ENCODE data around the gene KRTAP2-1.
"Not testable (repeated sequence)": the region's sequence is repeated elsewhere in the genome, so short reads cannot be mapped to it uniquely, and the experiment has no call there.

Gene KRTAP2-1, protein sequence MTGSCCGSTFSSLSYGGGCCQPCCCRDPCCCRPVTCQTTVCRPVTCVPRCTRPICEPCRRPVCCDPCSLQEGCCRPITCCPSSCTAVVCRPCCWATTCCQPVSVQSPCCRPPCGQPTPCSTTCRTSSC

DNA sequence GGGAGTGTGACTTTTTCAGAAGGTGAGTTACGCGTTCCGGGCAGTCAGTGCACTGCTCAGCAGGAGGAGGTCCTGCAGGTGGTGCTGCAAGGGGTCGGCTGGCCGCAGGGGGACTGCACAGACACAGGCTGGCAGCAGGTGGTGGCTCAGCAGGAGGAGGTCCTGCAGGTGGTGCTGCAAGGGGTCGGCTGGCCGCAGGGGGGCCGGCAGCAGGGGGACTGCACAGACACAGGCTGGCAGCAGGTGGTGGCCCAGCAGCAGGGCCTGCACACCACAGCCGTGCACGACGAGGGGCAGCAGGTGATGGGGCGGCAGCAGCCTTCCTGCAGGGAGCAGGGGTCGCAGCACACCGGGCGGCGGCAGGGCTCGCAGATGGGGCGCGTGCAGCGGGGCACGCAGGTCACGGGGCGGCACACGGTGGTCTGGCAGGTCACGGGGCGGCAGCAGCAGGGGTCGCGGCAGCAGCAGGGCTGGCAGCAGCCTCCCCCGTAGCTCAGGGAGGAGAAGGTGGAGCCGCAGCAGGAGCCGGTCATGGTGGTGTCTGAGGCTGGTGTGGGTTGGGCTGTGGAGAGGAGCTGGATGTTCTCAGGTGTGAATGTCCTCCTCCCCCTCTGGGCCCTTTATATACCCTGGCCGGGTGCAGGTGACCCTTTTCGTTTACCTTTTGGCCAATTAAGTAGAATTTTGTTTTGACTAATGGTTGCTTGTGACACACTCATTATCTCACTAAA lies at the start of gene KRTAP2-1:
TSS of gene KRTAP2-1 (minus strand) at position 582 of the 731 bp plus-strand sequence. CDS start at position 533, 49 bp downstream.
- DNase-seq: not testable (repeated sequence)

DNA sequence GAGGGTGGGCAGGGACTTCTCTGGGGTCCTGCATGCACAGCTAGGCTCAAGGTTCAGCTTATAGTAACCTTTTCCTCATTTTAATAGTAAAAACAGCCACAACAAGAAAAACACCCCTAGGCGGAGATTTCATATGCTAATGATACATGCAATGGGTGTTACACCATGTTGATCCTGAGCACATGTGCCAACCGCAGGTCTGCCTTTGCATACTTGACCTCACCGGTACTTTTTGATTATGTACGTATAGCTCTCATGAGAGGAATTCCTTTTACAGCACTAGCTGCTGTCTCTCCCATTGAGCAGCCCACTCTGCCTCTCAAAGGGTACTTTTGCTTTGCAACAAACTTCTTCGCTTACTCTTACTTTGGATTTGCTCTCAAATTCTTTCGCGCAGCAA lies 48.9 kb upstream of the KRTAP2-1 start:
- DNase-seq: no peak

DNA sequence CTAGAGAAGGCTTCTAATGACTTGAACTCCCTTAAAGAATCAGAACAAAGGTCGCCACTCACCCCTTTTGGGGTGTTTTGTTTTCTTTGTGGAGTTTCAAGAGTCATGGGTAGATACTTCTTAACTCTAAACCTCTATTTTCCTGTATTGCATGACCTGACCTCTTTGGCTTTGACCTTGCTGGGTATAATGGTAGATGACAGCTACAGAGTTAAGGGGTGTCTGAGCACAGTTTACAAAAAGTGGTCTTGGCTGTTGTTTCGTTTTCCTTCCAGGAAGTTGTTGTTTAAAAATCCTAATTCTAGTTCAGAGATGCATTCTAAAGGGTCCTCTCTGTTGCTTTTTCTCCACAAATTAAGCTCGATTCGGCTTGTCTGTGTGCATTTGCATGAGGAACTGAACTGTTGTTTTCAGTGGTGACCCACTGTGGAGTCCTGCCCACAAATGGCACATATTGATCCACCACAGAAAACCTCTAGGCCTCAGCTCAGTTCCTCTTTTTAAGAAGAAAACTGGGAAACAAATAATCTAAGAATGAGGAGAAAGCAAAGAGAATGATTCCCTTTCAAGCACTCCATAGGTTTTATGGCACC lies 41.7 kb upstream of the KRTAP2-1 start:
- not testable (repeated sequence) for DNase-seq

GRCh38 chr17:41084100-41084856 lies 37.2 kb upstream of the KRTAP2-1 start, which contains the start of gene KRTAP4-7:
Gene KRTAP4-7 (plus strand): TSS chr17:41084150. CDS start chr17:41084207, 57 bp downstream.
- not testable (repeated sequence) for DNase-seq

- not testable (repeated sequence) for DNase-seq
These were observed 36.3 kb upstream of the KRTAP2-1 start for GRCh38 chr17:41083427-41083826.

GRCh38 chr17:41082626-41083025 lies 35.5 kb upstream of the KRTAP2-1 start:
- no peak for DNase-seq

GRCh38 chr17:41076788-41077187 lies 29.7 kb upstream of the KRTAP2-1 start:
- no peak for DNase-seq

- DNase-seq: no peak
These were observed 26.6 kb upstream of the KRTAP2-1 start for GRCh38 chr17:41073676-41074075.

DNA sequence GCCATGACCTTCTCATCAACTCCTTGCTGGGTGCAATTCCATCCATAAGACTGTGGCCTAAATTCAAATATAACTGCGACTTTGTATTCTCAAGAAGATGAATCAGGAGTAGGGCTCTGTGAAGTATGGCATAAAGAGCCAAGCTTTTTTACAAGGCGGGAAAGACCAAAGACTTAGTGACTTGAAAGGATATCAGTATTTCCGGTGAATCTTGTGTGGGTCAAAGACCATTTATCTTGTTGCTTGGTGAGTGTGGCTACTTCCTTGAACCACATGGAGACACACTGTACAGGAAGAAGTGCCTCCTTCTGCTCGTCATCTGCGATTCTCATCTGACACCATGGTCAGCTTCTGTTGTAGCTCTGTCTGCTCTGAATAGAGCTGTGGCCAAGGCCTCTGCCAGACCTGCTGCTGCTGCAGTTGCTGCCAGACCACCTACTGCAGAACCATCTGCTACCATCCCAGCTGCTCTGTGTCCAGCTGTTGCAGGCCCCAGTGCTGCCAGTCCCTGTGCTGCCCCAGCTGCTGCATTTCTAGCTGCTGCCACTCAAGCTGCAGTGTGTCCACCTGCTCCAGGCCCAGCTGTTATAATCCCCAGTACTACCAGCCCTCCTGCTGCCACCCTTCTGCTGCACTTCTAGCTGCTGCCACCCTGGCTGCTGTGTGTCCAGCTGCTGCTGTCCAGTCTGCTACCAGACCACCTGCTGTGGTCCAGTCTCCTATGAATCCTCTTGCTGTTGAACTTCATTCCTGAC lies 24.7 kb upstream of the KRTAP2-1 start:
- DNase-seq: no peak

- no peak for DNase-seq
These were observed 21.9 kb upstream of the KRTAP2-1 start for GRCh38 chr17:41069031-41069430.

GRCh38 chr17:41067281-41067680 lies 20.2 kb upstream of the KRTAP2-1 start:
- DNase-seq: no peak

DNA sequence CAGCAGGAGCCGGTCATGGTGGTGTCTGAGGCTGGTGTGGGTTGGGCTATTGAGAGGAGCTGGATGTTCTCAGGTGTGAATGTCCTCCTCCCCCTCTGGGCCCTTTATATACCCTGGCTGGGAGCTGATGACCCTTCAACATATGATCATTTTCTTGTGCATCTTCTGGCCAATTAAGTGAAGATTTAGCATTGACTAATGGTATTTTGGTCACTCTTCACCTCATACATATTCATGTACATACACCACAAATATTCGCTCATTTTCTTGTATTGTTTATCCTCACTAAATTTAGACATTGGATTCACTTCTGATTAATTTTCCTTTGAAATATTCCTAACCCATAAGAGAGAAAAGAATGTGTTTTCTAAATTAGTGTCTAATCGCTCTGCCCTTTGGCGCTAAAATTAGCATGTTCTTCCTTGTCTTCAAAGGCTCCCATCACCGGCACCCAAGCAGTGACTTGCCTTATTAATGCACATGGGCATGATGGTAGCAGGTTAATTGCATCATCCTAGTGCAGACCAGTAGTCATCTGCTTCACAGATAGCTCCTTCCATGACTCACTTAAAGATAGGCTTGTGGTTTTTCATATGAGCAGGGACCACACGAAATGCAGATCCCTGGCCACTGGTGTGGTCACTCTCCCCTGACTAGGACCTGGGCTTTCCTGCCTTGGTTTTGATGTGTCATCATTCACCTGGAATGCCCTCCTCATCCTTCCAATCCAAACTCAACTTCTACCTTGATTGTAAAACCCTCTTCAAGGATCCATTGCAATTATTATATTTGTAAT lies 18.9 kb upstream of the KRTAP2-1 start, which contains the start of gene KRTAP2-4:
TSS of gene KRTAP2-4 (minus strand) at position 51 of the 796 bp plus-strand sequence. CDS start at position 17, 34 bp downstream.
- DNase-seq: no peak

GRCh38 chr17:41065016-41065689 lies 18.0 kb upstream of the KRTAP2-1 start:
- DNase-seq: not testable (repeated sequence)

DNA sequence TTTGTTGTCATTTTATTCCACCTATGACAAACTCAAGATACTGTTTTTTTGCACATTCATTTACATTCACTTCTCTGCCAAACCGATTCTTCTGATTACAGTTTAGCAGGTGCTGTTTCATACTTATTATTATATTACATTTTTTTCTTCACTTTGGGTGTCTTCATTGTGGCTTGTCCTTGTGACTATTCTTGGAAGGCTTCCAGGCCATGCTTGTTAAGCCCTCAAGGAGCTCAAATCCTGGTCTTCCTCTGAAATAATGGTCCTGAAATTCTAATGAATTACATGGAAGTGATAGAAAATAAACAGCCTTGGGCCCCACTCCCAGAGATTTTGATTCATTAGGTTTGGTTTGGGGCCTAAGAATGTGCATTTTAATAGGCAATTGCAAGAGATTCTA lies 17.2 kb upstream of the KRTAP2-1 start:
- DNase-seq: no peak

- no peak for DNase-seq
These were observed 16.3 kb upstream of the KRTAP2-1 start for GRCh38 chr17:41063449-41063848.

DNA sequence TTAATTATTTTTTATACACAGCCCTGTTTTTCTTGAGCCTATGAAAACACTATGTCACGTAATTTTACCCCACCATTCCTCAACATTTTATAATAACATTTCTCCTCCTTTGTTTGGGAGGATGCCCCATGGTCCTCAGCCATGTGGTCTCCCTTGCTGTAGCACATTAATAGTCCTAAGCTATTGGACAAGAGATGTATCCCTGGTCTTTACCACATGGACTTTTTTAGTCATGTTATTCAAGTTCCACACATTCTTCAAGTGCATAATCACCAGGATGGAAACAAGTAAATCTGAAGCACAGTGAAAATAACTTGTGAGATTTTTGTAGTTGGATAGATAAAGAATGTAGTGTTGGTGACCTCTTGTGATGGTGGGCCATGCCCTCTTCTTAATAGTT lies 14.8 kb upstream of the KRTAP2-1 start:
- DNase-seq: no peak

DNA sequence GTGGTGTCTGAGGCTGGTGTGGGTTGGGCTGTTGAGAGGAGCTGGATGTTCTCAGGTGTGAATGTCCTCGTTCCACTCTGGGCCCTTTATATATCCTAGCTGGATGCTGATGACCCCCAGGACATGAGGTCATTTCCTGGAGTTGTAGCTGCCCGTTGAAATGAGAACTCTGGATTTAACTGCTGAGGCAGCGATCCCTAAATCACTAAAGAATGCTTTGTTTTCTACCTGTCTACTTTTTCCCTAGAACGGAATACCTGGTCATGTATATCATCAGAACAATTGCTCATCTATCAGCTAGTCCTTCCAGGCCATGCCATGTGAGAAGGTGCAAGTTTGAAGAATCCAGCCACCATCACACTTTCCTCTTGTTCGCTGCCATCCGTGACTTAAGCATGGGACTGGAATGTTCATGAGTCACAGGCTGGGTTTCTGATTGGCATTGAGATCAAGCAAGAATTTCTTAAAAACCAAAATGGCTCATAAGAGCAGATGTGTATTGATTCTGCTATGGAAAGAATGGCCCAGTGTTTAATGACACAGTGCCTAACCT lies 13.0 kb upstream of the KRTAP2-1 start, which contains the start of gene KRTAP2-3:
TSS of gene KRTAP2-3 (minus strand) at position 63 of the 553 bp plus-strand sequence. CDS start 64 bp downstream, outside the sequence.
- no peak for DNase-seq

DNA sequence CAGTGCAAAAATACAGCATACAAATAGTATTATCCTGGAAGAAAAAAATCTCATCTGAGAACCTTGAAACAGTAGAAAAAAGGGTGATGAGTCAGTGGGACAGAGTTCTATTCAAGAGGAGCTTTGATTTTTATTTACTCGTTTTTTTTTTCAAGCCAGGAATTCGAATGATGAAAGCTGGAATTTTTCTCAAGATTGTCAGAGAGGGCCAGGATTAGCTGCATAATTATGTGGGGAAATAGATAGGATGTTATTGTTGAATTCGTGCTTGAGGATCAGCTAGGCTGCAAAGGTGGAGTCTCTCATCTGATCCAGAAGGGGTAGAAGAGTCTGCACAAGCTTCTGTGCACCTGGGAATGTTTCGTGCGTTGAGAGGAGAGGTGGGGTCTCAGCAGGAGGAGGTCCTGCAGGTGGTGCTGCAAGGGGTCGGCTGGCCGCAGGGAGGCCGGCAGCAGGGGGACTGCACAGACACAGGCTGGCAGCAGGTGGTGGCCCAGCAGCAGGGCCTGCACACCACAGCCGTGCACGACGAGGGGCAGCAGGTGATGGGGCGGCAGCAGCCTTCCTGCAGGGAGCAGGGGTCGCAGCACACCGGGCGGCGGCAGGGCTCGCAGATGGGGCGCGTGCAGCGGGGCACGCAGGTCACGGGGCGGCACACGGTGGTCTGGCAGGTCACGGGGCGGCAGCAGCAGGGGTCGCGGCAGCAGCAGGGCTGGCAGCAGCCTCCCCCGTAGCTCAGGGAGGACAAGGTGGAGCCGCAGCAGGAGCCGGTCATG lies 12.3 kb upstream of the KRTAP2-1 start:
- DNase-seq: not testable (repeated sequence)

- no peak for DNase-seq
These were observed 11.6 kb upstream of the KRTAP2-1 start for GRCh38 chr17:41058741-41059140.

GRCh38 chr17:41057547-41057946 lies 10.4 kb upstream of the KRTAP2-1 start:
- DNase-seq: no peak

All from COR-L47 (cell line).